ENCODE data around the gene CEBPZOS.

The CEBPZOS gene

GRCh38 chr2:37156857-37157714, 39.2 kb upstream of the CEBPZOS start, which contains the start of gene EIF2AK2:
Gene EIF2AK2 (minus strand): TSS chr2:37156980. CDS start chr2:37147806, 9,174 bp downstream.
- DNase-seq (ENCODE audit: low read depth): peak; percentile 84
- no peak for TF ChIP-seq CTCF (conservative IDR thresholded peaks at IDR 0.05; ENCODE audit: low read length)

DNA sequence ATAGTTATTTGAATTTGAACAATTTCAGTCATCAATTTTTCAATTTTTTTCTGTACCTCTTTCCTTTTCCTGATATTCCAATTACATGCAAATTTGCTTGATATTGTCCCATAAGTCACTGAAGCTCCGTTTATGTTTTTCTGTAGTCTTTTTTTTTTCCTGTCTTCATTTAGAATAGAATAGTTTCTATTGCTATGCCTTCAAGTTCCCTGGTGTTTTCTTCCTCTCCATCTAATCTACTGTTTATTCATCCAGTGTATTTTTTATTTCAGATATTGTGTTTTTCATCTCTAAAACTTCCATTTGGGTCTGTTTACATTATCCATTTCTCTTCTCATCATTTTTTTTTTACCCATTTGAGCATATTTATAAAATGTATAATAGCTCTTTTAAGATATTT, 31.5 kb upstream of the CEBPZOS start:
- DNase-seq (ENCODE audit: low read depth): no peak
- H3K4me3 ChIP-seq (ENCODE audit: low read length): no peak overlapping the region

More at GRCh38 chr2:37156857-37157714, 39.2 kb upstream of the CEBPZOS start, which contains the start of gene EIF2AK2:
- H3K4me3 ChIP-seq (ENCODE audit: low read length): peak within 1 kb of the TSS; percentile 83

DNA sequence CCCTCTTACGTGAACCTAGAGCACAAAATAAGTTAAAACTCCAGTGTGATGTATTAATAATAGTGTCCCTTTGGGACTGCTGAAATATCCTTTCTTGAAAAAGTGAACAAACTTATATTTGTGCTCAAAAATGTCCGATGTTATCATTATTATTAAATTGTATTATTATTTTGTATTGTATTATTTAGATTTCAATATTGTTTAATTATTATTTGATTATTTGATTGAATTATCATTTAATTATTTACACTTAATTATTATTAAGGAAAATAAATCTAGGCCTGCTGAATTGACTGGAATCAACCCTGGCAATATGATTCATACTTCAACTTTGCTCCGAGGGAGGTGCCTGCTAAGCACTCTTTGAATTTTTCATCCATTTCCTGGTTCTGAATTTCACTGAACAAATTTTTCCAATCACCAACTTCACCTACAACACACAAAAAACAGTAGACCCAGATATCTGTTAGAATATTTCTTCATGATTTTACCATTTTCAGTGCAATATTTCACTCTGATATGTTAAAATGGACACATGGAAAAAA, 28.6 kb upstream of the CEBPZOS start:
- no peak for DNase-seq (ENCODE audit: low read depth)
- H3K4me3 ChIP-seq (ENCODE audit: low read length): no peak overlapping the region
- no peak for TF ChIP-seq CTCF (conservative IDR thresholded peaks at IDR 0.05; ENCODE audit: low read length)

More for the DNA sequence above, 31.5 kb upstream of the CEBPZOS start:
- no peak for TF ChIP-seq CTCF (conservative IDR thresholded peaks at IDR 0.05; ENCODE audit: low read length)

DNA sequence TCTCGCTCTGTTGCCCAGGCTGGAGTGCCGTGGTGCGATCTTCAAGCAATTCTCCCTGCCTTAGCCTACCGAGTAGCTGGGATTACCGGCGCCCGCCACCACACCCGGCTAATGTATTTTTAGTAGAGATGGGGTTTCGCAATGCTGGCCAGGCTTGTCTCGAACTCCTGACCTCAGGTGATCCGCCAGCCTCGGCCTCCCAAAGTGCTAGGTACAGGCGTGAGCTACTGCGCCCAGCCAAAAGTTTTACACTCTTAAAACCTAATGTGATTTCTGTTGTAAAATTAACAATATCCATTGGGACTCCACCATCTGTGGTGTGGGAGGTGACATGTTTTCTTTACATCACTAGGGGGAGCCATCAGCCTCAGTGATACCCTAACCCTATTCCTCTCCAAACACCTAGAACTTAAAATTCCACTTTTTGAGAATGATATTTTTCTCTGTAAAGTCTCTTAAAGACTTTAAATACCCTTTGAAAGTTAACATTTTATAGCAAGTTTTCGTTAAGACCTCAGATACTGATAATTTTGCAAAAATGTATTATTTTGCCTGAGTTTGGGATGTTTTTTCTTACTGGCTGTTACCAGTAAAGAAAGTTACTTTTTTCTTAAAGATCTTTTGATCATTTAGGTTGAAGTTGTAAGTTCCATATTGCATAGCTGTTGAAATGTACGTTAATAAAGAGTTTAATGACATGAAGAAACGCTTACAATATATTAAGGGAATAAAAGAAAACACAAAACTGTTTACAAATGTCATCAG, 27.9 kb upstream of the CEBPZOS start:
- DNase-seq (ENCODE audit: low read depth): peak; percentile 40
- TF ChIP-seq CTCF (conservative IDR thresholded peaks at IDR 0.05; ENCODE audit: low read length): peak; percentile 76
- no peak overlapping the region for H3K4me3 ChIP-seq (ENCODE audit: low read length)

GRCh38 chr2:37171624-37171950, 24.7 kb upstream of the CEBPZOS start:
- H3K4me3 ChIP-seq (ENCODE audit: low read length): no peak overlapping the region
- no peak for DNase-seq (ENCODE audit: low read depth)
- TF ChIP-seq CTCF (conservative IDR thresholded peaks at IDR 0.05; ENCODE audit: low read length): no peak

GRCh38 chr2:37173741-37174140, 22.6 kb upstream of the CEBPZOS start:
- TF ChIP-seq CTCF (conservative IDR thresholded peaks at IDR 0.05; ENCODE audit: low read length): no peak
- H3K4me3 ChIP-seq (ENCODE audit: low read length): no peak overlapping the region
- no peak for DNase-seq (ENCODE audit: low read depth)
